SK-N-SH (cell line): ENCODE results near the gene OS9. TPM values are rescaled to one million over a fixed set of nuclear protein-coding genes. Genes with fewer than 3 reads are reported as not detected.

ENCODE experiments used
- CTCF ChIA-PET: fragments of 300-600, 350-600 bp; formaldehyde crosslinking; extraction: SDS; loops from one replicate; lab custom pipeline; 2021; lab: Yijun Ruan, JAX
- POLR2A ChIA-PET: fragments of 350-600 bp; sonication (Branson Sonifier 250); formaldehyde crosslinking; extraction: SDS; loops from one replicate; lab custom pipeline; 2020; ENCODE audit warnings: antibody characterized with exemption, inconsistent platforms; lab: Yijun Ruan, JAX
- DNase-seq: peaks from one replicate; pipeline ENCODE4 v3.0.0; 2012
- H2AFZ ChIP-seq: fragments of 200-600 bp; sonication (generic); 2 replicates; pipeline ENCODE4 v1.8.1; 2016; ENCODE audit warnings: antibody characterized with exemption, mild to moderate bottlenecking, low read depth
- H3F3A ChIP-seq: fragments of 200-600 bp; sonication (generic); replicated peaks from 2 replicates; pipeline ENCODE3; 2016; ENCODE audit warnings: antibody characterized with exemption, mild to moderate bottlenecking; ENCODE audit not compliant: insufficient read depth
- H3K27ac ChIP-seq, 2 experiments: fragments of 200-500 bp in 1 of 2; fragments of 200-600 bp in 1 of 2; sonication (Bioruptor generic) in 1 of 2; sonication (generic), shearing (Covaris generic) in 1 of 2; 2 replicates each; pipeline versions ENCODE4 v1.5.1 to v1.6.1; 2014 to 2016; ENCODE audit warnings: low read depth in 2 of 2, inconsistent platforms in 1 of 2, low read length in 1 of 2, mild to moderate bottlenecking in 1 of 2, mixed read lengths in 1 of 2
- H3K27me3 ChIP-seq: fragments of 200-600 bp; sonication (generic), shearing (Covaris generic); 2 replicates; pipeline ENCODE4 v1.6.1; 2016; ENCODE audit warnings: mixed run types; ENCODE audit not compliant: insufficient read depth
- H3K36me3 ChIP-seq, 2 experiments: fragments of 200-500 bp in 1 of 2; fragments of 200-600 bp in 1 of 2; sonication (Bioruptor generic) in 1 of 2; sonication (generic) in 1 of 2; replicated peaks in 1 of 2; 2 replicates each; pipeline versions ENCODE3 to v1.5.1; 2014 to 2016; ENCODE audit warnings: low read length in 1 of 2, mild to moderate bottlenecking in 1 of 2; ENCODE audit not compliant: insufficient read depth in 2 of 2, control insufficient read depth in 1 of 2
- H3K4me1 ChIP-seq, 2 experiments: fragments of 200-500 bp in 1 of 2; fragments of 200-600 bp in 1 of 2; sonication (Bioruptor generic) in 1 of 2; sonication (generic), shearing (Covaris generic) in 1 of 2; 2 replicates each; pipeline versions ENCODE4 v1.5.1 to v1.6.1; 2014 to 2016; ENCODE audit warnings: low read depth in 1 of 2, low read length in 1 of 2, mixed run types in 1 of 2; ENCODE audit not compliant: insufficient read depth in 2 of 2, control insufficient read depth in 1 of 2
- H3K4me2 ChIP-seq: fragments of 200-600 bp; sonication (generic), shearing (Covaris generic); 2 replicates; pipeline ENCODE4 v1.6.1; 2017; ENCODE audit warnings: mixed run types
- H3K4me3 ChIP-seq, 2 experiments: fragments of 200-500 bp in 1 of 2; fragments of 200-600 bp in 1 of 2; sonication (Bioruptor generic) in 1 of 2; sonication (generic), shearing (Covaris generic) in 1 of 2; 2 replicates each; pipeline versions ENCODE4 v1.5.1 to v1.8.1; 2014 to 2016; ENCODE audit warnings: low read depth in 2 of 2, inconsistent platforms in 1 of 2, low read length in 1 of 2, mild to moderate bottlenecking in 1 of 2, mixed read lengths in 1 of 2, moderate library complexity in 1 of 2
- H3K79me2 ChIP-seq: fragments of 200-600 bp; sonication (generic); 2 replicates; pipeline ENCODE4 v1.8.1; 2017; ENCODE audit warnings: mild to moderate bottlenecking; ENCODE audit not compliant: insufficient read depth
- H3K9ac ChIP-seq: fragments of 200-600 bp; sonication (generic); 2 replicates; pipeline ENCODE4 v1.6.1; 2017; ENCODE audit warnings: mixed run types
- H3K9me2 ChIP-seq: fragments of 200-600 bp; sonication (generic); 2 replicates; pipeline ENCODE4 v1.6.1; 2017; ENCODE audit warnings: mixed run types
- H3K9me3 ChIP-seq: fragments of 200-600 bp; sonication (generic); 2 replicates; pipeline ENCODE4 v1.6.1; 2017; ENCODE audit warnings: mixed run types, mild to moderate bottlenecking, moderate library complexity
- H4K20me1 ChIP-seq: fragments of 200-600 bp; sonication (generic); 2 replicates; pipeline ENCODE4 v1.6.1; 2017; ENCODE audit warnings: mild to moderate bottlenecking, mixed run types; ENCODE audit not compliant: insufficient read depth
- CHD2 ChIP-seq: fragments of 150-350 bp; IDR thresholded peaks from 2 replicates; pipeline ENCODE4 v1.6.1; 2018; ENCODE audit warnings: low read length; ENCODE audit not compliant: partially characterized antibody
- CTCF ChIP-seq: fragments of 200-600 bp; sonication (generic); IDR thresholded peaks from 2 replicates; pipeline ENCODE4 v1.6.1; 2017; ENCODE audit warnings: antibody characterized with exemption, mild to moderate bottlenecking, moderate library complexity
- EP300 ChIP-seq, 2 experiments: IDR thresholded peaks; 2 replicates each; pipeline versions ENCODE4 v1.4.0 to v1.6.1; 2012; ENCODE audit warnings: borderline replicate concordance in 1 of 2, low read depth in 1 of 2, low read length in 1 of 2
- GABPA ChIP-seq: IDR thresholded peaks from 2 replicates; pipeline ENCODE4 v1.4.0; 2012; ENCODE audit warnings: low read depth, mild to moderate bottlenecking
- JUND ChIP-seq: IDR thresholded peaks from 2 replicates; pipeline ENCODE4 v1.4.0; 2012
- NRF1 ChIP-seq: IDR thresholded peaks from 2 replicates; pipeline ENCODE4 v1.6.1; 2012; ENCODE audit warnings: low read depth, mild to moderate bottlenecking, low read length
- POLR2AphosphoS5 ChIP-seq: IDR thresholded peaks from 2 replicates; pipeline ENCODE4 v1.6.1; 2012; ENCODE audit warnings: low read depth, low read length
- RAD21 ChIP-seq: IDR thresholded peaks from 2 replicates; pipeline ENCODE4 v1.6.1; 2012; ENCODE audit warnings: mild to moderate bottlenecking, low read length
- RCOR1 ChIP-seq: fragments of 150-350 bp; IDR thresholded peaks from 2 replicates; pipeline ENCODE4 v1.6.1; 2017; ENCODE audit warnings: antibody characterized with exemption, low read length
- REST ChIP-seq: IDR thresholded peaks from 2 replicates; pipeline ENCODE4 v1.6.1; 2012; ENCODE audit warnings: mild to moderate bottlenecking, low read depth, low read length, moderate library complexity
- RFX5 ChIP-seq: IDR thresholded peaks from 2 replicates; pipeline ENCODE4 v1.6.1; 2012; ENCODE audit warnings: mild to moderate bottlenecking, improper control_type of control experiment, low read length
- SMC3 ChIP-seq: IDR thresholded peaks from 2 replicates; pipeline ENCODE4 v1.6.1; 2012; ENCODE audit warnings: low read depth, low read length, improper control_type of control experiment
- TAF1 ChIP-seq: IDR thresholded peaks from 2 replicates; pipeline ENCODE4 v1.6.1; 2012; ENCODE audit warnings: low read depth, mild to moderate bottlenecking, low read length, moderate library complexity, borderline replicate concordance
- TEAD4 ChIP-seq: IDR thresholded peaks from 2 replicates; pipeline ENCODE4 v1.4.0; 2012; ENCODE audit warnings: mild to moderate bottlenecking, borderline replicate concordance; ENCODE audit not compliant: insufficient read depth
- YY1 ChIP-seq: IDR thresholded peaks from 2 replicates; pipeline ENCODE4 v1.4.0; 2012; ENCODE audit warnings: low read depth, mild to moderate bottlenecking
- ZBTB33 ChIP-seq: IDR thresholded peaks from 2 replicates; pipeline ENCODE4 v1.4.0; 2012; ENCODE audit warnings: low read depth, borderline replicate concordance
- WGBS: methylation state at CpG from one replicate; pipeline ENCODE4 v1.1.6; 2017; ENCODE audit warnings: low lambda C conversion rate; 5-methylcytosine and 5-hydroxymethylcytosine counted together
- polyA plus RNA-seq, 3 experiments: library from polyadenylated mRNA; depleted of rRNA; stranded (reverse); fragments of >200 nt; gene quantifications; 2 replicates each; pipeline ENCODE4 v1.2.3, GENCODE V29; 2012

OS9 gene
- polyA plus RNA-seq, 1 of the 3 experiments (the other 2 are of a cell fraction) = 280 TPM

- Histone ChIP-seq H3F3A (peaks cover 18% of the 10 kb centered on the region), H3K27ac (no peak overlapping the region; a peak in 1 of 4 replicates), H3K79me2 (no peaks in the 10 kb centered on the region), H3K4me3 (peak overlapping the region; percentile 63 to 68), H3K9me3 (no peaks in the 10 kb centered on the region), H3K27me3 (no peaks in the 10 kb centered on the region), H3K9ac (peak overlapping the region; percentile 55), H4K20me1 (no peaks in the 10 kb centered on the region), H3K4me2 (peak overlapping the region; percentile 87), H3K36me3 (peaks cover 0 to 2% of the 10 kb centered on the region in 2 experiments), H2AFZ (peak overlapping the region; percentile 59; the same call in 1 of the 2 replicates), H3K4me1 (peaks cover 0 to 29% of the 10 kb centered on the region in 2 experiments; a peak in 2 of 4 replicates), H3K9me2 (no peaks in the 10 kb centered on the region)
- POLR2A ChIA-PET = interaction anchor here (0.5 to 2.6 kb wide), 3 partner anchors 12 to 249 kb away, joined by 3 to 21 read pairs (median 5); partner anchors contain the start of gene CDK4
- CTCF ChIA-PET = interaction anchor here (0.7 to 7.1 kb wide), 17 partner anchors 13 to 168 kb away, joined by 3 to 133 read pairs (median 5); partner anchors contain the start of genes B4GALNT1, CDK4 and CYP27B1
- peak; percentile 84 for DNase-seq
- 44% methylated on average over 16 of the region's 110 CpGs for WGBS
- no peak for TF ChIP-seq CHD2
- peak; percentile 49 for TF ChIP-seq CTCF
- TF ChIP-seq, all 33 proteins: peak for 1
Measured at GRCh38 chr12:57737467-57738460, 43.8 kb downstream of the OS9 start.

GRCh38 chr12:57738661-57739237, 44.8 kb downstream of the OS9 start, which contains the start of gene AGAP2:
Gene AGAP2, minus strand, starts transcription at chr12:57738742. Its CDS starts 496 bp downstream, at chr12:57738246.
- Histone ChIP-seq H3K4me2 (peak within 1 kb of the TSS; percentile 87), H3K36me3 (peaks cover 0 to 2% of the 10 kb centered on the region in 2 experiments), H2AFZ (peak within 1 kb of the TSS; percentile 63; the same call in 1 of the 2 replicates), H3K79me2 (no peaks in the 10 kb centered on the region), H3K27ac (peak within 1 kb of the TSS in 1 of 2 experiments; percentile 78; a peak in 2 of 4 replicates), H3K9me2 (no peaks in the 10 kb centered on the region), H3K9ac (peak within 1 kb of the TSS; percentile 55), H3K4me1 (peaks cover 0 to 29% of the 10 kb centered on the region in 2 experiments; a peak in 2 of 4 replicates), H3K4me3 (peak within 1 kb of the TSS; percentile 63 to 68), H3K9me3 (no peaks in the 10 kb centered on the region), H4K20me1 (no peaks in the 10 kb centered on the region), H3K27me3 (no peaks in the 10 kb centered on the region), H3F3A (peaks cover 17% of the 10 kb centered on the region)
- DNase-seq = peak; percentile 91
- POLR2A ChIA-PET = no interaction called here
- 3% methylated on average over 34 of the region's 36 CpGs for WGBS
- CTCF ChIA-PET = interaction anchor here (0.8 to 7.1 kb wide), 7 partner anchors 12 to 156 kb away, joined by 3 to 133 read pairs (median 5); partner anchors contain the start of gene B4GALNT1
- no peak for TF ChIP-seq TEAD4
- no peak for TF ChIP-seq RAD21
- peak; percentile 16; the same call in 1 of the 2 replicates for TF ChIP-seq TAF1
- peak; percentile 61; the same call in 1 of the 2 replicates for TF ChIP-seq RCOR1
- TF ChIP-seq REST = no peak
- no peak for TF ChIP-seq GABPA
- TF ChIP-seq YY1 = peak; percentile 69; the same call in 1 of the 2 replicates
- TF ChIP-seq SMC3 = no peak
- TF ChIP-seq NRF1 = no peak
- TF ChIP-seq JUND = peak; percentile 91
- TF ChIP-seq POLR2AphosphoS5 = no peak
- peak; percentile 81 for TF ChIP-seq RFX5
- no peak for TF ChIP-seq ZBTB33
- TF ChIP-seq EP300 (IDR thresholded peaks at IDR 0.05; ENCODE audit: borderline replicate concordance in 1 of 2, low read depth in 1 of 2, low read length in 1 of 2) = no peak
